ENCODE results near the gene MTG2. TPM values are rescaled to one million over a fixed set of nuclear protein-coding genes. Genes with fewer than 3 reads are reported as not detected.

The MTG2 gene
- total RNA-seq, 1 donor from 2014 or later: 29.3 TPM

DNA sequence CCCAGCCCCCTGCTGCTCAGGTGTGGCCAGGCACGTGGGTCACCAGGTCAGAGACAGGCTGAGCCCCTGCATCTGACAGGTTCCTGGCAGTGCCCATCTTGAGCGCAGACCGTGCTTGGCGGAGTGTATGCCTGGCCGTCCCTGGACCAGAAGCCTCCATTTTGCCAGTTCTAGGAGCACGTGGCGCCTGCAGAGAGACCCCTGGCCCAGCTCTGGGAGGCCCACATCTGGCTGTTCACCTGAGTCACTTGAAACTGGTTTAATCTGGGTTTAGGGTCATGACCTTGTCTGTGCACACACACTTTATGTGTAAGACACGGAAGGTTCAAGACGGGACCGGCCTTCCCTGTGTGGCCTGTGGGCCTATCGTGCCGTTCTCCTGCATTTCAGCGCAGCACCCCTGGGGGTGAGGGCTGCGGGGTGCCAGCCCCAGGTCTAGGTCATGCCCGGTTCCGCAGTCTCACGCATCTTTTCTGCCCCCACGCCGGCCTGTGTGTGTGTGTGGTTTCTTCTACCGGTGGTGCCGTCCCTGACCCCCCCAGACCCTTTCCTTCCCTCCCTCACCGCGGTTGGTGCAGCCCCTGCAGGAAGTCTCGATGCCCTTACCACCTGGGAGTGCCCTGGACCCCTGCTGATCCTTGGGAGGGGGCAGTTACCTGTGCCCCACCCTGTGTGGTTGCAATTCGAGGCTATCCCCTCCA, 25.3 kb upstream of the MTG2 start:
- H3K27me3 Mint-ChIP-seq (ENCODE audit: unreplicated experiment): no peaks in the 10 kb centered on the region
- peaks cover 15% of the 10 kb centered on the region for H3K4me1 Mint-ChIP-seq (ENCODE audit: unreplicated experiment)
- no peaks in the 10 kb centered on the region for H3K9me3 Mint-ChIP-seq (ENCODE audit: unreplicated experiment)
- H3K27ac Mint-ChIP-seq (ENCODE audit: unreplicated experiment): no peak overlapping the region
- DNase-seq (ENCODE audit: extremely low spot score, unreplicated experiment): no peak
- H3K4me3 Mint-ChIP-seq (ENCODE audit: unreplicated experiment): no peak overlapping the region
- TF ChIP-seq, protein P1, sequence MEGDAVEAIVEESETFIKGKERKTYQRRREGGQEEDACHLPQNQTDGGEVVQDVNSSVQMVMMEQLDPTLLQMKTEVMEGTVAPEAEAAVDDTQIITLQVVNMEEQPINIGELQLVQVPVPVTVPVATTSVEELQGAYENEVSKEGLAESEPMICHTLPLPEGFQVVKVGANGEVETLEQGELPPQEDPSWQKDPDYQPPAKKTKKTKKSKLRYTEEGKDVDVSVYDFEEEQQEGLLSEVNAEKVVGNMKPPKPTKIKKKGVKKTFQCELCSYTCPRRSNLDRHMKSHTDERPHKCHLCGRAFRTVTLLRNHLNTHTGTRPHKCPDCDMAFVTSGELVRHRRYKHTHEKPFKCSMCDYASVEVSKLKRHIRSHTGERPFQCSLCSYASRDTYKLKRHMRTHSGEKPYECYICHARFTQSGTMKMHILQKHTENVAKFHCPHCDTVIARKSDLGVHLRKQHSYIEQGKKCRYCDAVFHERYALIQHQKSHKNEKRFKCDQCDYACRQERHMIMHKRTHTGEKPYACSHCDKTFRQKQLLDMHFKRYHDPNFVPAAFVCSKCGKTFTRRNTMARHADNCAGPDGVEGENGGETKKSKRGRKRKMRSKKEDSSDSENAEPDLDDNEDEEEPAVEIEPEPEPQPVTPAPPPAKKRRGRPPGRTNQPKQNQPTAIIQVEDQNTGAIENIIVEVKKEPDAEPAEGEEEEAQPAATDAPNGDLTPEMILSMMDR (IDR thresholded peaks at IDR 0.05): no peak
- H3K36me3 Mint-ChIP-seq (ENCODE audit: unreplicated experiment): peaks cover 18% of the 10 kb centered on the region

DNA sequence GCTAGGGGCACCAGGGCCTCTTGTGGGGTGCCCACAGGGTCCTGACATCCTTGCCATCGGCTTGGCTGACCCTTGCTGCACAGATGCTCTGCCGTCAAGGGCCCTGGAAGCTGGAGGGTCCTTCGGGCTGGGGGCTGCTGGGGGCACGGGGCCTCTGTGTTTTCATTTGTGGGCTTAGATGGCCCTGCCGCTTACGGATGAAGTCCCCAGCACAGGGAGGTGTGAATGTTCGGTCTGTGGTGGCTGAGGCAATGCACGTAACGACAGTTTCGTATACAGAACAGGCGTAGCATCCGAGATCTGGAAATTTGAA, 24.8 kb upstream of the MTG2 start:
- H3K9me3 Mint-ChIP-seq (ENCODE audit: unreplicated experiment): no peaks in the 10 kb centered on the region
- TF ChIP-seq, protein P1 (IDR thresholded peaks at IDR 0.05): no peak
- no peak overlapping the region for H3K27ac Mint-ChIP-seq (ENCODE audit: unreplicated experiment)
- H3K4me1 Mint-ChIP-seq (ENCODE audit: unreplicated experiment): peaks cover 15% of the 10 kb centered on the region
- peaks cover 14% of the 10 kb centered on the region for H3K36me3 Mint-ChIP-seq (ENCODE audit: unreplicated experiment)
- no peak for DNase-seq (ENCODE audit: extremely low spot score, unreplicated experiment)
- no peaks in the 10 kb centered on the region for H3K27me3 Mint-ChIP-seq (ENCODE audit: unreplicated experiment)
- H3K4me3 Mint-ChIP-seq (ENCODE audit: unreplicated experiment): no peak overlapping the region

DNA sequence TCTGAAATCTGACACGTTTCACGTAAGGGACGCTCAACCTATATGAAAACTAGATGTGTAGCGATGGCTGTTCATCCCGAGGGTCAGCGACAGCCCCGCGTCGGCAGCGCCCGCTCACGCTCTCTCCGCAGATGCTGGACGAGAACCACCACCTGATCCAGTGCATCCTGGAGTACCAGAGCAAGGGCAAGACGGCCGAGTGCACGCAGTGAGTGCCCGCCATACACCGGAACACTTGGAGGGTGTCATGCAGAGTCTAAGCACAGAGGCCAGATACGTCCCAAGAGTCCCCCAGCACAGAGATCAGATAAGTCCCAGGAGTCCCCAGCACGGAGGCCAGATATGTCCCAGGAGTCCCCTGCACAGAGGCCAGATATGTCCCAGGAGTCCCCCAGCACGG, 24.3 kb upstream of the MTG2 start:
- TF ChIP-seq, protein P1 (IDR thresholded peaks at IDR 0.05): no peak
- Mint-ChIP-seq H3K27me3 (ENCODE audit: unreplicated experiment) (no peaks in the 10 kb centered on the region), H3K9me3 (ENCODE audit: unreplicated experiment) (no peaks in the 10 kb centered on the region), H3K27ac (ENCODE audit: unreplicated experiment) (no peak overlapping the region), H3K4me1 (ENCODE audit: unreplicated experiment) (peaks cover 15% of the 10 kb centered on the region), H3K4me3 (ENCODE audit: unreplicated experiment) (no peak overlapping the region), H3K36me3 (ENCODE audit: unreplicated experiment) (peaks cover 12% of the 10 kb centered on the region)
- no peak for DNase-seq (ENCODE audit: extremely low spot score, unreplicated experiment)

DNA sequence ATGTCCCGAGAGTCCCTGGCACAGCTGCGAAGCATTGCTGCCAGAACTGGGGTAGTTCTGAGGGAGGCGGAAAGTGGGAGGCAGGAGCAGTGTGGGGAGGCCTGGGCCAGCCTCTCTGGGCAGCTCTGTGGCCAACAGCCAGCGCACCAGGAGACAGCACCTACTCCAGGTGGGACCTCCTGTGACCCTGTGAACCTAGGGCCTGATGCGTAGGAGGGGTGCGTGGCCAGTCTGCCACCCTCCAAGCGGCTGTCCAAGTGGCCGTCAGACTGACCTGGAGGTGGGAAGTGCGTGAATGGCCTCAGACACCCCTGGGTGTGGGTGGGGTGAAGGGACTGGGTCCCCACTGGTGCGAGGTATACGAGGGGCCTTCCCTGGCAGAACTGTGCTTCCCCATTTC, 23.8 kb upstream of the MTG2 start:
- TF ChIP-seq, protein P1 (IDR thresholded peaks at IDR 0.05): no peak
- no peak overlapping the region for H3K4me3 Mint-ChIP-seq (ENCODE audit: unreplicated experiment)
- H3K27ac Mint-ChIP-seq (ENCODE audit: unreplicated experiment): no peak overlapping the region
- peaks cover 8% of the 10 kb centered on the region for H3K36me3 Mint-ChIP-seq (ENCODE audit: unreplicated experiment)
- no peaks in the 10 kb centered on the region for H3K9me3 Mint-ChIP-seq (ENCODE audit: unreplicated experiment)
- no peak for DNase-seq (ENCODE audit: extremely low spot score, unreplicated experiment)
- H3K27me3 Mint-ChIP-seq (ENCODE audit: unreplicated experiment): no peaks in the 10 kb centered on the region
- peaks cover 15% of the 10 kb centered on the region for H3K4me1 Mint-ChIP-seq (ENCODE audit: unreplicated experiment)

DNA sequence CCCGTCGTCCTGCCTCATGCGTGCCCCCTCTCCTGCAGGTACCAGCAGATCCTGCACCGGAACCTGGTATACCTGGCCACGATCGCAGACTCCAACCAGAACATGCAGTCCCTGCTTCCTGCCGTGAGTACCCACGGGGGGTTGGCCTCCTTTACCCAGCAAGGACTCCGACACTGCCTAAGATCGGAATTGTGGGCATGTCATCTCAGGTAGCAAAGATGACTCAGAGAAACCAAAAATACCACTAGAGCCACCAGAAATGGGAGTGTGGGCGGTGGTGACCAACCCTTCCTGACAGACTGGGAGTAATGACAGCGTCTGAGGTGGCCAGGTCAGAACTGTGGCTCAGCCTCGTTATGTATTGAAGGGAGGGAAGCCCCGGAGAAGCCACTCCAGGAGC, 23.0 kb upstream of the MTG2 start:
- Mint-ChIP-seq H3K4me3 (ENCODE audit: unreplicated experiment) (no peak overlapping the region), H3K9me3 (ENCODE audit: unreplicated experiment) (no peaks in the 10 kb centered on the region), H3K27ac (ENCODE audit: unreplicated experiment) (no peak overlapping the region), H3K4me1 (ENCODE audit: unreplicated experiment) (peaks cover 15% of the 10 kb centered on the region), H3K27me3 (ENCODE audit: unreplicated experiment) (no peaks in the 10 kb centered on the region), H3K36me3 (ENCODE audit: unreplicated experiment) (peaks cover 8% of the 10 kb centered on the region)
- no peak for DNase-seq (ENCODE audit: extremely low spot score, unreplicated experiment)
- TF ChIP-seq, protein P1 (IDR thresholded peaks at IDR 0.05): no peak

Data from osteocyte (in vitro differentiated cells).